Measurements from ENCODE around the gene E2F2.

DNA sequence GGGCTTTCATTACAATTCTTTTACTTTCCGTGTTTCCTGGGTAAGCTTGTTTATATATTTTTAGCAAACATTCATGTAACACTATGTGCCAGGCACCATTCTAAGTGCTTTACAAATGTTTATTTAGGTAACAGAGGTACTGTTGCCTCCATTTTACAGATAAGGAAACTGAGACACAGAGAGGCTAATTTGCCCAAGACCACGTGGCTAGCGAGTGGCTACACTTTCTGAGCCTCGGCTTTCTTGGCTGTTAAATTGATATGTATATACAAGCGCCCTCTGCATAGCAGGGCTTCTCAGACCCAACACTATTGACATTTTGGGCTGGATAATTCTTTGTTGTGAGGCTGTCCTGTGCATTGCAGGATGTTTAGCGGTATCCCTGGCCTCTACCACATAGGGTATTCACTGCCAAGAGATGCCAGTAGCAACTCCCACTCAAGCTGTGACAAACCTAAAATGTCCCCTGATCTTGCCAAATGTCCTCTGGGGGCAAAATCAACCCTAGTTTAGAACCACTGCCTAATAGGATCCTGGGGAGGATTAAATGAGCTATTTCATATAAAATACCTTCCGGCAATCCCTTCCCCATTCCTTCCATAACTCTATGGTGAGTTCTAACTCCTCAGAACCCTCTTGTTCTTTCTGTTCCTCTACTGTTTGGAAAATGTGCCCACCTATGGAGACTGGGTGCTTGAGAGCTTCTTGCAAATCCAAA, 45.5 kb upstream of the E2F2 start:
- TF ChIP-seq EZH2 (IDR thresholded peaks at IDR 0.05; ENCODE audit: insufficient read depth, poor library complexity, severe bottlenecking), result no peak
- TF ChIP-seq EZH2phosphoT487 (IDR thresholded peaks at IDR 0.05; ENCODE audit: insufficient read depth, low read depth), result no peak
